NCI-H1105 (cell line): ENCODE measurements around the gene PRAC1.

ENCODE experiments used
- DNase-seq: peaks from one replicate; lab custom pipeline; 2025; lab: John Stamatoyannopoulos, UW

PRAC1 gene

GRCh38 chr17:48722201-48722907 is at the start of gene PRAC1:
PRAC1 (minus strand) TSS chr17:48722518; CDS start chr17:48722392, 126 bp downstream.
- no peak for DNase-seq

DNA sequence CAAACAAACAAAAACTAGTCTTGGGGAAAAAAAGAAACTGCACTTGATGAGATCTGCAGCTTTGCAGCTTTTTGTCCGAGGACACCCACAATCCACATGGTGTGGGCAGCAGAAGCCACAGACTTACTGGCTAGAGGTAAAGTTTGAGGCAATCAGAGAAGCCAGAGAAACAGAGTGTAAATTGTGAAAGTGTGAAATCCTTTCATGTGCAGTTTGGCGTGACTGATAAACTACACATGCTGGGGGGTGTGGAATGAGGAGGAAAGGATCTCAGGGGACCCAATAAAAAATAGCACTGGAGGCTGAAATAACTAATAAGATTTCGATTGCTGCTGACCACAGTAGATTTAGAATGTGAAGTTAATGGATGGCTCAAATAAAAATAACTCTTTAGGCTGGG is 48.6 kb upstream of the PRAC1 start:
- no peak for DNase-seq

DNA sequence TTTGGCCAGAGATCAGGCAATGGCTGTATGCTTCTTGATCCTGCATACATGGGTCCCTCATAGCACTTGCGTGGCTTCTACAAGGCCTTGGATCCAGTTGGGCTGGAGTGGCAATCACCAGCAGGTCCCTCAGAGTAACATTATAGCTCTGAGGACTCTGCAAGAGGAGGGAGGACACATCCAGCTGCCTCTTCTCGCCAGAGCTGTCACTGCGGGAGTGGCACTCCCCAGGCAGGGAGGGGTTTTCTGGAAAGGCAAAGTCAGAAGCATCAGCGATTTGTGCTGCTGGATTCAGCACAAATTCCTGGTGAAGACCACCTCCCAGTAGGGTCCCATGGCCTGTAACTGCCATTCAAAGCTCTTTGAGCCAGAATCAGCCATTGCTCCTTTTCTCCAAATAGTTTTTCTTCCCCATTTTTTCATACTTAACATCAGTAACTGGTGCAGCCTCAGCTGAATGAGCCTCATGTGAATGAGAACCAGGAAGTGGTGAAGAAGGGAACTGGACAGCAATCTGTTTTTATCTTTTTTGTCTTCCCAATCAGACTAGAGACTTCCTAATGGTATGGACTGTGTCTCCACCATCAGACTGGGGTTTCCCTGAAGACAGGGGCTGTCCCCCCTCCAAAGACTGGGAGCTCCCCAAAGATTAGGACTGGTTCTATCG is 46.8 kb upstream of the PRAC1 start:
- no peak for DNase-seq

DNA sequence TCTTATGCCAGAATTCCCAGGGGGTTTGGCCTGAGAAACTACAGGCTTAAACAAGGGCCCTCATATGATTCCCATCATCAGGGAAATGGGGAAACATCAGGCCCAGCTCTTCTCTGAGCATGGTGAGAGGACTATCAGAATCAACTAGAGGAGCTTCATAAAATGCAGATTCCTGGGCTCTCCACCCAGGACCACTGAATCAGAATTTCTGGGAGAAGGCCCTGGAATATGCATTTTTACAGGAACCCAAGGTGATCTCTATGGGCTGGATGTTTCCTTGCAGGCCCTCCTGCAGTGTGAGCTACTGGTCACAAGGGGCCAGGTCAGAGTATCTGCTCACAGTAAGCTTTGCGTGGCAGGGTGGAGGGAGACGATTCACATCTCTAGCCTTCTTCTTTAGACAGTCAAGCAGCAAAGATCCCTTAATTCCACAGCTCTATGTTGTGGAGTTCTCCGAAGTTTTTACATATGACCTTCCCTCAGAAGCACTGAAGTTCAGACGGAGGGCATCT is 45.0 kb upstream of the PRAC1 start:
- no peak for DNase-seq

GRCh38 chr17:48761114-48761513 is 38.8 kb upstream of the PRAC1 start:
- no peak for DNase-seq

GRCh38 chr17:48760411-48760810 is 38.1 kb upstream of the PRAC1 start:
- no peak for DNase-seq

DNA sequence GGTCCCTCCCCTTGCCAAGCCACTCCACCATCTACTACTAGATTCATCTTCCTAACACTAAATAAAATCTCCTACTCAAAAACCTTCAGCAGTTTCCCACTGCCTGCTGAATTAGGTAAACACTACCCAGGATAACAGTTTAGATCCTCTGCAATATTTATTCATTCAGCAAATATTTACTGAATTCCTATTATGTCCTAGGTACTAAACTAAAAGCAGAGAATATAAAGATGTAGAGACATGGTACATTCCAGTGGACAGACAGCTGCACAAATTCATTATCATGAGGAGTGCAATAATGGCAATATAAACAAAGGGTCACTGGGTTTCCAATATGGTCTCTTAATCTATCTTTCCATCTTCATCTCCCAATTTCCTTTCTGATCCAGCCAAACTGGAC is 37.0 kb upstream of the PRAC1 start:
- DNase-seq, result no peak

DNA sequence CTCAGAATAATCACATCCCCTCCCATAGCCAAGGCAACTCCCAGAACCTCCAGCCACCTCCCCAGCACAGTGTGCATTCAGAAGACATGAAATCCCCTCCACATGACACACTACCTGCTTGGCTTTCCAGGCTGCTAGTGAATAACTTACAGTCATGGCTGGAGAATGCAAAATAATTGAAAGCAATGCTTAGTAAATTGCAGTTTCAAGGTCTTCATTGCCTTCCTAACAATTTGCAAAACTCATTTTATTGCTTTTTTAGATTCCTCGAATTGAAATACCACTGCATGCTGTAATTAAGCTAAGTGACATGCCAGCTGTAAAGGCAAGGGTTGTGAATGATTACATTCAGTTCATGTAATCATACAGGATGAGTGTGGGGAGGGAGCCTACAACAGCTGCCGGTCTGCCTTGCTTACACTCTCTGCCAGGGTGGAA is 35.2 kb upstream of the PRAC1 start:
- DNase-seq, result no peak

DNA sequence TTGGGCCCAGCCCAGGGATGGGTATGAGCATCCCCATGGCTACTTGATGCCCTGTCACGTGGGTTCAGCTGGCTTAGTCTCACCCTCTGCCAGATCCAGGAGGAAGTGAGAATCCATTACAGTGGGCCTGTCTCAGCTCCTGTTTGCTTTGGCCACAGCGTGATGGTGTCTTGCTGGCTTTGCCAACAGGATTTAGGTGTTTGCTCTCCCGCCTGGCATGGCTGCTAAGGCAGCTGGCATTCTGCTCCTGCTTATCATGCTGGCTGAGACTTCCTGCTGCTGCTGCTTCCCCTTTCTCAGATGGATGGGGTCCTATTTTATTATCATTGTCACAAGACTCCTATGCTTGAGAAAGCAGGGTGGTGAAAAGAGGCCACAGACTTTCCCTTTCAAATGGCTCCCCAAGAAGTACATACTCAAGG is 34.5 kb upstream of the PRAC1 start:
- no peak for DNase-seq

DNA sequence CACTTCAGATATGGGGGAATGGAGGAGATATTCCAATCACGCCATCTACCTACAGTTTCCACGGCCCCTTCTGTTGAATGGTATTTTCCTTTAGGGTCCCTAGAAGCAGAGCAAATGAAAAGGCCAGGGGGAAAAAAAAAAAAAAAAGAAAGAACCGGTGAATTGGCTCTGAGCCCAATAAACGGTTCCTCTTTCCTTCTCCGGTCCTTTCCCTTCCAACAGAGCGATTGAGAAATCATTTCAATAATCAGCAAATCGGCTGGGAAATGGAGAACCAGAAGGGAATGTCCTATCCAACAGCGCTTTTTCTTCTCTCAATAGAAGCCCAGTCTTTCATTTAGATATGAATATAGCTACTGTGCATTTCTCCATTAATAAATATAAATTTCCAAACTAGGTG is 33.0 kb upstream of the PRAC1 start:
- no peak for DNase-seq

- DNase-seq, result no peak
Measured at GRCh38 chr17:48754500-48755261, 32.4 kb upstream of the PRAC1 start.

GRCh38 chr17:48753794-48754499 is 31.6 kb upstream of the PRAC1 start:
- no peak for DNase-seq

- no peak for DNase-seq
Measured at GRCh38 chr17:48752399-48753288, 30.3 kb upstream of the PRAC1 start.

GRCh38 chr17:48751733-48752398 is 29.5 kb upstream of the PRAC1 start:
- no peak for DNase-seq

DNA sequence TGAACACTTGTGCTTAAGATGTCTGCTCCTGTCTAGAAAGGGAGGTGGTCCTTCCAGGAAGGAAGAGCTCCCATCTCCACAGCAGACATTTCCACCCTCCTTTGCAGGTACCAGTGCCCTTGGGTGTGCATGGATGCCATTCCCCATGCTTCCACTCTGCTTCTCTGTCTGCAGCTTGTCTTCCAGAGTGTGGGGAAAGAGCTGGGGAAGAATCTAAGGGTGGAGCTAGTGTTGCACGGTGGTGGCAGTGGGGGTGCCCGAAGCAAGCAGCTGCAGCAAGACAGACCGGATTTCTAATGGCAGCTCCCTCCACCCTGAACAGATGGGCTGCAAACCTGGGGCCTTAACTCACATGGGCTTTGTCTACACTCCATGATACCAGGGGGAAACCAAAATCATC is 28.9 kb upstream of the PRAC1 start:
- no peak for DNase-seq

DNA sequence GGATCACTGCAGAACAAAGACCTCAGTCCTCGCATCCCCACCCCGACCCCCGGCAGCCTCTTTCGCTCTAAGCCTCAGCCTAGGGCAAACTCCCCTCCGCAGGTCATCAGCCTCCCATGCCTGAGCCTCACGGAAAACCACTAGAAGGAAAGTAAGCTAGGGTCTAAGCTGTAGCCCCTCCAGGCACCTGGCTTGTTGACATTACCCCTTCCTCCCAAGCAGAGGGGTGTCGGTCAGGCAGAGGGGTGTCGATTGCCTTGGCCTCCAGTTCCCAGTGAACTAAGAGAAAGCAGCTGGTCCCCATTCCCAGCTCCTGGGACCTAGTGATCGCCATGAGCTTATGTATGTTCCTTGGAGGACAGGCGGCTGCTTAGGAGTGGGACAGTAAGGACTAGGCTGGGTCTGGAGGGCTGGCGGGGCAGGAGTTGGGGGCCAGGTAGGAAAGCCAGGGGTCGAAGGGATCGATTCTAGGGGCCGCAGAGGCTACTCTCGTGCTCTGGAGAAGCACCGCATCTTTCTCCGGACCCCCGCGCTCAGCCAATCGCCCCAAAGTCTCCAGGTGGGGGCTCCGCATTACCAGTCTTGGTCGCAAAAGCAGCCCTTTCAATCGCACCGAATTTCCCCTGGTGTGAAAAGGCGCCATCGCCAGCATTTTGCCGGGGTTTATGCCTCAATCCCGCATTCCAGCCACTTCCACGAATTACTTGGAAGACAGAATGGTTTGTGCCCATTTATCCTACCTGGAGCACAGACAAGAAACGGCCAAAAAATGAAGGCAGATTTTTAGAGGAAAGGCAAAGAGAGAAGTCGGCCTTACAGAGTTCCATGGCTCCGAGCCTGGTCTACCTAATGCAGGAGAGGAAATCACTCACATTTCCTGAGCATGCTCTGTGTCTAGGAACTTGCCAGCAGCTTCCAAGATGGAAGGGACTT is 27.6 kb upstream of the PRAC1 start:
- DNase-seq, result no peak

GRCh38 chr17:48748718-48749566 is 26.6 kb upstream of the PRAC1 start:
- no peak for DNase-seq
